GM18519 (cell line): ENCODE measurements around the gene EIF3D.
A peak's percentile ranks its signal among the peaks of the same experiment; 100 is the strongest.

Source experiments
- ATAC-seq: cut with Tn5 transposase; IDR thresholded peaks from one replicate; pipeline ENCODE4 v1.9.1; 2021; ENCODE audit warnings: mild to moderate bottlenecking, moderate library complexity; ENCODE audit not compliant: unreplicated experiment, low FRiP score

The EIF3D gene

DNA sequence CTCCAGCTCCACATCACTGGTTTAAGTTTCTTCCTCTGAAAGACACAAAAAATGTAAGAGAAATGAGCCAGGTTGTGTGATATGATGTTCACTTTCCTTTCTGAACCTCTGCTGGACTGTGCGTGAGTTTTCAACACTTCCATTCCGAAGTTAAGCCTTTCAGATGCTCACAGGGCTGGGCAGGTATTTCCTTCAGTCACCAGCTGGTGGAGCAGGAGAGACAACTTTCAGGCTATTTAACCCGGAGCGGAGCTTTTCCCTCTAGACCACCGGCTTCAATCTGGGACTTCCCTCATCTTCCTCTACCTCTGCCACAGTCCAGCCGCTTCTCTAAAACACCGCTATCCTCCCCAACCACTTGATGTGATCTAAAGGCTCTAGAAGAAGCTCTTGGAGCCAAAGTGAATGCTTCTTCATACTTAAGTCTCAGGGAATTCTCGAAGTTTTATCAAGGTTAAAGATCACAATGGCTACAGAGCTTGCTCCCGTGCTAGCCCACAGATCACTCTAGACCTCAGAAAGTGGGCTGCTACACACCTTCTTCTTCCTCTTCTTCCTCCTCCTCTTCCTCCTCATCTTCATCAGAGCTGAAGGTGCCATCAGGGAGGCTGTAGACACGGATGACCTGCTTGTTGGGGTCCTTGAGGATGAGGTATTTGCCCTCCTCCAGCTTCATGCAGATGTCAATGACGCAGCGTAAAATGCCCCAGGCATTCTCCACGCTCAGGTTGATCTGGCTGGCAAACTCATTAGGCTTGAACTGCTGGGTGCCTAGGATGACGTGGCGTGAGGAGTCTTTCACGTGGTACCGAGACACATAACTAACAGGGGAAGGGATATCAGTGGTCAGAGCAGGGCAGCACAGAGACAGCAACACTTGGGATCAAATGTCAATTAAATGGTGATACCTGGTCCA lies 17.7 kb downstream of the EIF3D start:
- no peak for ATAC-seq

DNA sequence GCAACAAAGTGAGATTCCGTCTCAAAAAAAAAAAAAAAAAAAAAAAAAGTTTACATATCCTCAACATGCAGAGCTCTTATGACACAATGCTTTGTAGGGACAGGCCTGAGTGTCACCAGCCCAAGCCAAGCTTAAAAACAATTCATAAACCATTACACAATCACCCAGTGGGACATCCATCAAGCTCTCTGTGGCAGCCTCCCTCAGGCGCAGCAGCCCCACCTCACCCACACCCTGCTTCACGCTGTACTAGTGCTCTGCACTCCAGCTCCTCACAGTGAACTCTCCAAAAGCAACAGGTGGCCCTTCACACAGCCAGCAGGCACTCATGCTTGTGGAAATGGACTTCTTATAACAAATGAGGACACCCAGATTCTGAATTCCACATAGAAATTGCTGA lies 18.6 kb downstream of the EIF3D start:
- ATAC-seq, result no peak

DNA sequence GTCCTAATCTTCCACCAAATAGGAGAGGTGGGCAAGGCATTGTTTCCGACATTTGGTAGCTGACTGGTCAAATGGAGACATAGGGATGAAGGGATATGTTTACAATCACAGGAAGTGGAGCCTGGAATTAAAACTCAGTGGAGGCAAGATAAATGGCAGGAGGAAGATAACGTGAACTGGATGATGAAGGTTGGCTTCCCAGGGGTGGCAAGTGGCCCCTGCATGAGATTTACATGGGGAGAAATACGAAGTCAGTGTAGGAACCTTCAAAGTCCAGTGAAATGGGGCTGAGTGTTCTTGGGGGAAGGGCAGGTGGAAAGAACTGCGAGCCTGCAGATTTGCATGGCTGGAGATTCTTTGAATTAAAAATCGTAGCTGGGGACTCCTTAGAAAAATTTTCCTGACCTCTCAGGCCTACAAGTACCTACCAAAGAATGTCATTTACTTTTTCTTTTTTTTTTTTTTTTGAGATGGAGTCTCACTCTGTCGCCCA lies 21.4 kb downstream of the EIF3D start:
- no peak for ATAC-seq

DNA sequence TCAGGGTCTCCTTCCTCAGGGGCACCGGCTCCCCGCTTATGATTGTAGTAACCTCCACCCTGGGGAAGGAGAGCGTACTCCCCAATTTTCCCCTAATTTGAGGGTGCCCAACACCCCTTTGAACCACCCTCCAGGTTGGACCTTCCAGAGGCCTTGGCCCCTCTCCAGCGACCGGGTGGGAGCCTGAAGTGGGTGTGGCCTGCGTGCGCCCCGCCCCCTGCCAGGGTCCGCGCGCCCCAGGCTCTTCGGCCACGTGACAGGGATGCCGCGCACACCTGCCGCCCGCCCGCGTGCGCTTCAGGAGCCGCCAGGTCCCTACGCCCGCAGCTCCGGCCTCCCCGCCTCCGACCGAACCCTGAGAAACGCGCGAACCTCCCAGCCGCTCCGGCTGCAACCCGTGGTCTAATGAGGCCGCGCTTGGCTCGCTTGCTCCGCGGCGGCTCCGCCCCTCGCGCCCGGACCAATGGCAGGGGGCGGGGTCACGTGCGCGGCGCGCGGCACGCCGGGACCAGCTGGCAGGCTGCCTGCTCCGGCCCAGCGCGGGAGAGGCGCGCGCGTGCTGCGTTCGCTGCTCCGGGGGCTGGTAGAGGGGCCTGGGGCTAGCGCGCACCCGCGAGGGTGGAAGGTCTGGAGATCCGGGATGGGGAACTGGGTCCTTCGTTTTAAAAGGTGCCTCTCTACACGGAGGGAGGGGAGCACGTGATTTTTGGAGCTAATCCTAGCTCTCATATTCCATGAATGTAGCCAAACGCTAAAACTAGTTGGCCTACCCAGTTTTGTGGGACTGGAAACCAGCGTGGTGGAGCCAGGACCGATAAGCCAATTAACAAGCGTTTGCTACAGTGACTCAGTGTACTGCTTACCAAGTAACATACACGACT lies 22.1 kb downstream of the EIF3D start, which contains the start of gene FOXRED2:
TSS of gene FOXRED2 (minus strand) at position 404 of the 881 bp plus-strand sequence. CDS start 618 bp downstream, outside the sequence.
- peak; percentile 75 for ATAC-seq

DNA sequence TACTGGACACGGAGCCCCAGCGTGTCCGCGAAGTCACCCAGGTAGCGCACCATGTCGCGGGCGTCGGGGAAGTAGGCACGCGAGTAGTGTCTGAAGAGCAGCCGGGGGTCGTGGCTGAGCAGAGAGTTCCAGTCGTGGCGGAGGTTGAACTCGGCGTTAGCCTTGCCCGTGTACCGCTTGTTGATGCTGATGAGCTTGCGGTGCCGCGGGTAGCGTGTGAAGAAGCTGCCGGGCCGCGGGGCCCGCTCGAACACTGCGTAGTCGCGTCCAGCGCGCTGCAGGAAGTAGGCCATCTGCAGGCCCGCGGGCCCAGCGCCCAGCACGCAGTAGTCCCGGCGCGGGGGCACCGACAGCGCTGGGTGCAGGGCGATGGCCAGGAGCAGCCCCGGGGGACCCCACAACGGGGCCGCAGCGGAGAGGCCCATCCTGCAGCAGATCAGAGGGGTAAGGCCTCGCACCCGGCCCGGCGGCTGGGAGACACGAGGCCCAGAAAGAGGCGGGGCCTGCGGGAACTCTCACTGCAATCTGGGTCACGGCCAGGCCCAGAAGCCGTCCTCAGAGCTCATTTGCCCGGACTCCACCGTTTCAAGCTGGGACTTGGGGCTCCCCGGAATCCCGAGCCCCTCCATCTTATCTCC lies 22.8 kb downstream of the EIF3D start:
- ATAC-seq, result no peak

DNA sequence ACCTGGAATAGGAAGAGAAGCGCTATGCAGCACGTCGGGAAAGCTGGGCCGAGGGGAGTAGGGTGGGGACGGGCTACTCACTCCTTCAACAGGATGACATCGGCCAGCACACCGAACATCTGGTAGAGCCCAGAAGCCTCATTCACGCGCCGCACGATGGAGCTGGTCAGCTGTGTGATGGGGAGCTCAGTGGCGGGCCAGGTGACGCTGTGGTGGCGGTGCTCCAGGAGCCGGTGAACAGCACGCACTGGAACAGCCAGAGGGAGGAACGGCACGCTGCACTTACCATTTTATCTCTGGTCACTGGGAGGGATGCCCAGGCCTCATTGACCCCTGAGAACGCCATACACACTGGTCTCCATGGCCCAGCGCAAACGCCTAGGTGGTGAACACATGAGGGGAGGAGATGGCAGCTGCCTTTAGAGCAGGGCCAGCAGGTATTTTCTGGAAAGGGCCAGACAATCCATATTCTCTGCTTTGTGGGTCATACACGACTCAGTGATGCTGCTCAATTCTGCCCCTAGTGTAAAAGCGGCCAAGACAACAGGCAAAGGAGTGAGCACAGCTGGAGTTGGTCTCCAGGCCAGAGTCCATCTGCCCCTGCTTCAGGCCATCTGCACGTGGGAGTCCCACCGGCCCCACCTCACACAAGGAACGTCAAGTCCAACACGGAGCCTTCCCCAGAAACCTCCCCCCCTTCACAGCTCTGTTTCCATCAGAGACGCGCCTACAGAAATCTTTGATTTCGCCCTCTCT lies 30.9 kb downstream of the EIF3D start:
- ATAC-seq, result no peak

DNA sequence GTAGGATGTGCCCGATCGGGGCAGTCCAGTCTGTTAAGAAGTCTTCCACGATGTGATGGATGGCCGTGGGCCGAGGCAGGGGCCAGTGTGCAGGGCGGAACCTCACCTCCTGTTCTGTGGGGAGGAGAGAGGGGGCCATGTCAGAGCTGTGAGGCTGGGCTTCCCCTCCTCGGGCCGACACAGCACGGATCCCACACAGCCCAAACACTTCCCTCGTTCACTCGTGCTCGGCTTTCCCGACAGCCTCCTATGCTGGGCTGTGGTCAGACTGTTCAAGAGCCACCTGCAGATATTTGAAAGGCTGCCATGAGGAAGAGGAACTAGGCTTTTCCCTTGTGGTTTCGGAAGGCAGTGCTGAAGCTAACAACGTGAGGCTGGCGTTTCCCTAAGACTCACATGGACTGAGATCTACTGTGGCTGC lies 35.3 kb downstream of the EIF3D start:
- ATAC-seq, result no peak

DNA sequence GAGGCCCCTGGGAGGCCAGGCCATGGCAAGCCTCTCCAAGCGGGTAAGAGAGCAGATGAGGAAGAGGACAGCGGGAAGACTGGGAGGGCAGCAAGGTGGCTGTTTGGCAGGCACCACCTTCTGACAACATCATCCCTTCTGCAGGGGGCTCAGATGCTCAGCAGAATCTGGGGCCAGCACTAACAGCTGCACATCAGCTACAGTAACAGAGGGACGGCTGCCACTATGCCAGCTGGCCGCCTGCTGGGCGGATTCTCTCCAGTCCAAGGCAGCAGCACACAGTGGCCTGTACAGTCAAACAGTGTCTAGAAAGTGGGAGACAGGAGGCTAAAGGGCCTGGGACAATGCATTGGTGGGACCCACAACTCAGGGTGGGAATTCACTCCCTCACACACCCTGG lies 36.9 kb downstream of the EIF3D start:
- ATAC-seq, result no peak

DNA sequence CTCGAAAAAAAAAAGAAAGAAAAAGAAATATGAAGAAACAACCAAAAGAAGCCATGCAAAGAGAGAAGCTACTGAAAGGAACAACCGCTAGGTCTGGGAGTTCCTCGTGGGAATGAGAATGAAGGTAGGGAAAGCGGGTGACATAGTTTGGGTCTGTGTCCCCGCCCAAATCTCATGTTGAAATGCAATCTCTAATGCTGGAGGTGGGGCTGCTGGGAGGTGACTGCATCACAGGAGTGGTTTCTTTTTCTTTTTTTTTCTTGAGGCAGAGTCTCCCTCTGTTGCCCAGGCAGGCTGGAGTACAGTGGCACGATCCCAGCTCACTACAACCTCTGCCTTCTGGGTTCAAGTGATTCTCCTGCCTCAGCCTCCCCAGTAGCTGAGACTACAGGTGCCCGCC lies 37.8 kb downstream of the EIF3D start:
- ATAC-seq, result no peak

DNA sequence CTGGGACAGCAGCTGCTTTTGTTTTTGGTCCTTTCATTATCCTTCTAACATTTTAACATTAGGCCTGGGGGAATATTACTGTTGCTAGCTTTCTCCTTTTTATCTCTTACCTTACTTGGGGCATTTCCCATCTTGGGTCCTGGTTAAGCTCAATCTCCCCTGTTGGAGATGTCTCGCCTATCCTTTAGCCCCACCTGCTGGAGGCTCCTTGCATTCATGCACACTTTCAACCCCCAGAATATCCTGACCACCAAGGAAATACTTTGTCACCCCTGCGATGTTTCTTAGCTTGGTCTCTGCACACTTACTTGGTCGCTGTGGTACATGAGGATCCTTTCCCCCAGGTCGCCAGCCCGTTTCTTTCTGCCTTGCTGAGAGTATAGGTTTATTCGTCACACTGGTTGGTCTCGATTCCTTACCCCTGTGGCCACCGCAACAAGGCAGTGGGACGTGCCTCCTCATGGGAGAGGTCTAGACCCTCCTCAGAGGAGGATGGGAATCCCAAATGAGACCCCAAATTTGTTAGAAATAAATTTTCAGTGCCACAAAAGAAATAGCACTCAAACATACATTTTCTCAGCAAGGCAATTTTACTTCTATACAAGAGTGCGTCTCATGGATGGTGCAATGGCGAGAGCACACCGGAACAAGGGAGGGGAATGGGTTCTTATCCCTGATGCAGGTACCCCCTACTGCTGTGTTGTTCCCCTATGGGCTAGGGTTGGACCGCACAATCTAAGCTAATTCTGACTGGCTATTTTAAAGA lies 42.2 kb downstream of the EIF3D start:
- no peak for ATAC-seq

DNA sequence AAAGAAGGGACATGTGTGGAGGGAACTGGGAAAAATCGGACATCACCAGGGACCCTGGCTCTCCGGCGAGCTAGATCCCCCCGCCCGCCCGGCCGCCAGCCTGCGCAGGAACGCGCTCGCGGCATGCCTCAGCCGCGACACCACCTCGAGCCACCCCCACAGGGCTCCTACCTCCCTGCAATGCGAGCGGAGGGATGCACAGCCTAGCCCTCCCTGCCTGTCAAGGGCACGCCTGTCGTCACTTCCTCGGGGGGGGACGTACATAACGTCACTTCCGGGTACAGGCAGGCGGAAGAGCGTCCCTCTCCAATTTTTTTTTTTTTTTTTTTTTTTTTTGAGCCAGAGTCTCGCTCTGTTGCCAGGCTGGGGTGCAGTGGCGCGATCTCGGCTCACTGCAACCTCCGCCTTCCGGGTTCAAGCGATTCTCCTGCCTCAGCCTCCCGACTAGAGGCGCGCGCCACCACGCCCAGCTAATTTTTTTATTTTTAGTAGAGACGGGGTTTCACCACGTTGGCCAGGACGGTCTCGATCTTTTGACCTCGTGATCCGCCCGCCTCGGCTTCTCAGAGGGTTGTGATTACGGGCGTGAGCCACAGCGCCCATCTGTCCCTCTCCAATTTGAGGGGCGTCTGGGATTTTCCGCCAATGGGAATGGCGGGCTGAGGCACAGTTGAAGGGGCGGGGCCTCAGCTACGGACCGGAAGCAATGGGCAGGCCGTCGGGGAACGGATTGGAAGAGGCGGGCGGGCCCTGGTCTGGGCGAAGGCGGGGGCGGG lies 47.4 kb downstream of the EIF3D start, which contains the start of gene TXN2:
TSS of gene TXN2 (minus strand) at position 248 of the 776 bp plus-strand sequence. CDS start 803 bp downstream, outside the sequence.
- ATAC-seq, result peak; percentile 63

DNA sequence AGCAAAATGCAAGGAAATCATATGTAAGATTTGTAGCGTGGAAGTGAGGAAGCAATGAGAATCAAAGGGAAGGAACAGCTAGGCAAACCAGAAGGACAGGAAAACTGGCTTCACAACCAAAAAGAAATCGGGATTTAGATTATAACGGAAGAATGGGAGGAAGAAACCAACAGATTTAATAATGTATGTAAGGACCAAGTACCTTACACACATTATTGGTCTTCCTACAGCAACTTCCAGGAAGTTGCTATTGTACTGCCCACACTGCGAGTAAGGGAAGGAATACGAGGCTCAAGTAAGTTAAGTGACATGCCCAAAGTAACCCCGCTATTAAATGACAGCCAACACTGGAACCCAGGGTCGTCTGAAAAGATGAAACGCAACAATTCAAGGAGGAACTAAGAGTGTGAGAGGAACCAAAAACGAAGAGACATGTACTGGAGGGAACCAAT lies 48.0 kb downstream of the EIF3D start:
- ATAC-seq, result no peak

DNA sequence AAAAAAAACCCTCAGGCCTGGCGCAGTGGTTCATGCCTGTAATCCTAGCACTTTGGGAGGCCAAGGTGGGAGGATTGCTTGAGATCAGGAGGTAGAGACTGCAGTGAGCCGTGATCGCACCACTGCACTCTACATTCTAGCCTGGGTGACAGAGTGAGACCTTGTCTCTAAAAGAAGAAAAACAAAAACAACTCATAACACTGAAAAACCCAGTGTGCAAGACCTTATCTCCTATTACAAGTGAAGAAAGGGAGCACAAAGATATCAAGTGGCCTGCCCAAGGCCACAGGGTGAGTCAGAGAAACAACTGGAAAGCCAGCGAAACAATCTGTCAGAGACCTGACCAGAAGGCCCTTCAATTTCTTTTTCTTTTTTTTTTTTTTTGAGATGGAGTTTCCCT lies 50.0 kb downstream of the EIF3D start:
- no peak for ATAC-seq

DNA sequence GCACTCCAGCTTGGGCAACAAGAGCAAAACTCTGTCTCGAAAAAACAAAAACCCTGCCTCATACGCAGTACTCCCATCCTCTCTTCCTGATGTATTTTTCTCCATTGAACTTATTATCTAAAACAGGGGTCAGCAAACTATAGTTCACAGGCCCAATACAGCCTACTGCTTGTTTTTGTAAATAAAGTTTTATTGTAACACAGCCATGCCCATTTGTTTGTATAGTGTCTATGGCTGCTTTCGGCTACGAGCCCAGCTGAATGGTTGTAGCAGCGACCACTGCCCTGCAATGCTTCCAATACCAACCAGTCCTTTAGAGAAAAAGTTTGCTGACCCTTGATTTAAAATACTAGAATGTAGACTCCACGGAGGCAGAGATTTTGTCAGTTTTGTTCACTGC lies 53.6 kb downstream of the EIF3D start:
- no peak for ATAC-seq

DNA sequence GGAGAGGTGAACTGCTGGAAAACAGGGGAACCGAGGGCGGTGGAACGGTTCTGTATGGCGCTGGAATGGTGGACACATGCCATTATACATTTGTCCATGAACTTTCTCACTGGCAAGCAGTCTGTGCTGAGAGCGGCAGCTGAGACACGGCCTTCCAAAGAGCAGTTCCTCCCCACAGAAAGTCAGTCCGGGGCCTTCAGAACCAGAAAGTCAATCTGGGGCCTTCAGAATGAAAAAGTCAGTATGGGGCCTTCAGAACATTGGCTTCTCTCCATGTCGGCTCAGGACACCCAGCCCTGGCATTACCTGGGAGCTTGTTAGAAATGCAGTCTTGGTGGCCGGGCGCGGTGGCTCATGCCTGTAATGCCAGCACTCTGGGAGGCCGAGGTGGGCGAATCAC lies 56.3 kb downstream of the EIF3D start:
- no peak for ATAC-seq

DNA sequence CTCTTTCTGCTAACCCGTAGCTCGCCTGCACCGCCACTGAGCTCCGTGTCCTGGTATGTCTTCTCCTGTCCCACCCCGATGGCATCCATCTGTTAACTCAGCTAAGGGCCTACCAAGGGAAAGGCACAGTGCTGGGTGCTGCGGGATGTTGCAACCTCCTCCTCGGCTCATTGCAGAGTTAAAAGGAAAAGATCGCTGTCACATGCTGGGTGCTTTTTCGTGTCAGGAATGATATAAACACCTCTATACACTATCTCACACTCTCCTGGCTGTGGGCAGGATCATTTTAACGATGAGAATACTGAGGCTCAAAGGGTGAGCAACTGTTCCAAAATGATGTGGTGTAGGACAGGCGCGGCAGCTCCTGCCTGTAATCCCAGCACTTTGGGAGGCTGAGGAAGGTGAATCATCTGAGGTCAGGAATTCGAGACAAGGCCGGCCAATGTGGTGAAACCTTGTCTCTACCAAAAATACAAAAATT lies 57.6 kb downstream of the EIF3D start:
- ATAC-seq, result no peak

DNA sequence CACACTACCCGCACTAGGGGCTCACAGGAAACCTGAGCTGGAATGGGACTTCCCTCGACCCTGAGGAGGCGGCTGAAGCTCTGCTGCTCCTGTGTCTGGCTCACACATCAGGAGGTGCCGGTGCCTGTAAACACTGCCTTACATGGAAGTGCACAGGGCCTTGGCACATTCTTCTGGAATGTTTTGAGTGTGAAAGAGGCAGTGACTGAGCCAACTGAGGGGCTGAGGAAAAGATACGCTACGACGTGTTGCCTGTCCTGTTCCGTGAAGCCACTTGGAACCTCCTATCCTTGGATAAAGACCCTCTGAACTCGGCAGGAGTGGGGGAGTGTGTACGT lies 58.0 kb downstream of the EIF3D start:
- no peak for ATAC-seq
